ENCODE data around the gene KRTAP5-10. TPM values are rescaled to one million over a fixed set of nuclear protein-coding genes. Genes with fewer than 3 reads are reported as not detected.
A peak's percentile ranks its signal among the peaks of the same experiment; 100 is the strongest.

Gene KRTAP5-10
- polyA plus RNA-seq, 2 of the 4 experiments (the other 2 are of a cell fraction) = not detected

- TF ChIP-seq MAZ (IDR thresholded peaks at IDR 0.05; ENCODE audit: borderline replicate concordance, low read depth, low read length) = no peak
- no peak for TF ChIP-seq RARB (CRISPR knock-in tag; IDR thresholded peaks at IDR 0.05)
- TF ChIP-seq, protein P1, sequence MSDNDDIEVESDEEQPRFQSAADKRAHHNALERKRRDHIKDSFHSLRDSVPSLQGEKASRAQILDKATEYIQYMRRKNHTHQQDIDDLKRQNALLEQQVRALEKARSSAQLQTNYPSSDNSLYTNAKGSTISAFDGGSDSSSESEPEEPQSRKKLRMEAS (IDR thresholded peaks at IDR 0.05) = no peak
- TF ChIP-seq CEBPB (IDR thresholded peaks at IDR 0.05) = no peak
- no peak for TF ChIP-seq NFE2L2 (conservative IDR thresholded peaks at IDR 0.05; ENCODE audit: low read length)
- TF ChIP-seq MAFK (IDR thresholded peaks at IDR 0.05; ENCODE audit: partially characterized antibody) = no peak
These were observed 8.1 kb upstream of the KRTAP5-10 start (continued) for GRCh38 chr11:71557257-71557656.

DNA sequence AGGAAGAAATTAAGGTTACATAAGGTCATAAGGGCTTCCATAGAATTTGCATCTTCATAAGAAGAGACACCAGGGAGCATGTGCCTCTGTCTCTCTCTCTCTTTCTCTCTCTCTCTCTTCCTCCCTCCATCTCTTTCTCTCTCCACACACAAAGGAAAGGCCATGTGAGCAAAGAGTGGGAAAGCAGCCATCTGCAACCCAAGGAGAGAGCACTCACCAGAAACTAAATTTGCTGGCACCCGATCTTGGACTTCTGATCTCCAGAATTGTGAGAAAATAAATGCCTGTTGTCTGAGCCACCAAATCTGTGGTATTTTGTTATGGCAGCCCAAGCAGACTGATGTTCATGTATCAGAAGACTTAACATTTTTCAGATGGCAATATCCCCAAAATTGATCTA, 6.4 kb upstream of the KRTAP5-10 start:
- ATAC-seq (no peak), DNase-seq (ENCODE audit: low read depth in 1 of 2, low spot score in 1 of 2) (no peak), FAIRE-seq (no peak)
- H3K4me2 ChIP-seq = no peak overlapping the region
- TF ChIP-seq KDM1A (IDR thresholded peaks at IDR 0.05; ENCODE audit: low read depth) = no peak
- no peak for TF ChIP-seq SREBF2 (IDR thresholded peaks at IDR 0.05)
- TF ChIP-seq CHD2 (IDR thresholded peaks at IDR 0.05; ENCODE audit: low read length, partially characterized antibody) = no peak
- no peak for TF ChIP-seq MAZ (IDR thresholded peaks at IDR 0.05; ENCODE audit: borderline replicate concordance, low read depth, low read length)
- no peak overlapping the region for H3K4me3 ChIP-seq
- H3K4me1 ChIP-seq = no peaks in the 10 kb centered on the region
- 52% methylated on average over 1 of the region's 1 CpG for WGBS (ENCODE audit: missing lambda C conversion rate)
- peaks cover 17% of the 10 kb centered on the region for H3K9me3 ChIP-seq
- CTCF ChIA-PET = interaction anchor here (0.8 to 1.8 kb wide), 3 partner anchors 9 to 21 kb away, joined by 3 read pairs; no protein-coding TSS in a partner anchor
- POLR2A ChIA-PET = no interaction called here
- H3K27ac ChIP-seq = no peak overlapping the region

GRCh38 chr11:71562120-71562519, 3.2 kb upstream of the KRTAP5-10 start:
- H3K27ac ChIP-seq = no peak overlapping the region
- CTCF ChIA-PET = interaction anchor here (0.9 to 1.0 kb wide), 2 partner anchors 21 to 476 kb away, joined by 3 read pairs; no protein-coding TSS in a partner anchor
- POLR2A ChIA-PET = no interaction called here

GRCh38 chr11:71563406-71563805, 2.0 kb upstream of the KRTAP5-10 start:
- ATAC-seq (peak; percentile 88 to 90), DNase-seq (ENCODE audit: low read depth in 1 of 2, low spot score in 1 of 2) (peak; percentile 67 to 68), FAIRE-seq (peak; percentile 63)
- CTCF ChIA-PET = interaction anchor here (0.6 to 1.8 kb wide), 7 partner anchors 10 to 110 kb away, joined by 3 to 5 read pairs (median 4); partner anchors contain the start of gene NADSYN1
- Histone ChIP-seq H3K4me2 (no peak overlapping the region), H3K4me3 (no peak overlapping the region), H3K9me3 (peaks cover 17% of the 10 kb centered on the region), H3K27ac (no peak overlapping the region), H3K4me1 (no peaks in the 10 kb centered on the region)
- WGBS (ENCODE audit: missing lambda C conversion rate) = 5% methylated on average over 8 of the region's 8 CpGs
- TF ChIP-seq FOSB (CRISPR knock-in tag; IDR thresholded peaks at IDR 0.05) (no peak), RARB (CRISPR knock-in tag; IDR thresholded peaks at IDR 0.05) (no peak), RAD21 (conservative IDR thresholded peaks at IDR 0.05 in 1 of 2, IDR thresholded peaks at IDR 0.05 in 1 of 2) (peak; percentile 33 to 51; a peak in 3 of 5 replicates), EP300 (IDR thresholded peaks at IDR 0.05) (no peak), CBX2 (IDR thresholded peaks at IDR 0.05; ENCODE audit: borderline replicate concordance, low read depth) (no peak), MAFK (IDR thresholded peaks at IDR 0.05; ENCODE audit: partially characterized antibody) (no peak), POLR2A (IDR thresholded peaks at IDR 0.05; ENCODE audit: low read length) (no peak), HEYL (CRISPR knock-in tag; IDR thresholded peaks at IDR 0.05) (no peak), TP53 (CRISPR knock-in tag; IDR thresholded peaks at IDR 0.05) (no peak), MAZ (IDR thresholded peaks at IDR 0.05; ENCODE audit: borderline replicate concordance, low read depth, low read length) (no peak), HOXB13 (CRISPR knock-in tag; IDR thresholded peaks at IDR 0.05; ENCODE audit: low read depth) (no peak), KDM5A (IDR thresholded peaks at IDR 0.05) (no peak)
- TF ChIP-seq, protein P2, sequence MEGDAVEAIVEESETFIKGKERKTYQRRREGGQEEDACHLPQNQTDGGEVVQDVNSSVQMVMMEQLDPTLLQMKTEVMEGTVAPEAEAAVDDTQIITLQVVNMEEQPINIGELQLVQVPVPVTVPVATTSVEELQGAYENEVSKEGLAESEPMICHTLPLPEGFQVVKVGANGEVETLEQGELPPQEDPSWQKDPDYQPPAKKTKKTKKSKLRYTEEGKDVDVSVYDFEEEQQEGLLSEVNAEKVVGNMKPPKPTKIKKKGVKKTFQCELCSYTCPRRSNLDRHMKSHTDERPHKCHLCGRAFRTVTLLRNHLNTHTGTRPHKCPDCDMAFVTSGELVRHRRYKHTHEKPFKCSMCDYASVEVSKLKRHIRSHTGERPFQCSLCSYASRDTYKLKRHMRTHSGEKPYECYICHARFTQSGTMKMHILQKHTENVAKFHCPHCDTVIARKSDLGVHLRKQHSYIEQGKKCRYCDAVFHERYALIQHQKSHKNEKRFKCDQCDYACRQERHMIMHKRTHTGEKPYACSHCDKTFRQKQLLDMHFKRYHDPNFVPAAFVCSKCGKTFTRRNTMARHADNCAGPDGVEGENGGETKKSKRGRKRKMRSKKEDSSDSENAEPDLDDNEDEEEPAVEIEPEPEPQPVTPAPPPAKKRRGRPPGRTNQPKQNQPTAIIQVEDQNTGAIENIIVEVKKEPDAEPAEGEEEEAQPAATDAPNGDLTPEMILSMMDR (IDR thresholded peaks at IDR 0.05) = peak; percentile 35
- POLR2A ChIA-PET = interaction anchor here (0.6 kb wide), 1 partner anchor 111 kb away, joined by 3 read pairs; no protein-coding TSS in a partner anchor

More at GRCh38 chr11:71562120-71562519, 3.2 kb upstream of the KRTAP5-10 start:
- FAIRE-seq = no peak
- TF ChIP-seq FOSB (CRISPR knock-in tag; IDR thresholded peaks at IDR 0.05) (no peak), GATA3 (IDR thresholded peaks at IDR 0.05; ENCODE audit: borderline replicate concordance) (no peak), RNF2 (IDR thresholded peaks at IDR 0.05; ENCODE audit: borderline replicate concordance, low read depth) (no peak), HEYL (CRISPR knock-in tag; IDR thresholded peaks at IDR 0.05) (no peak), SREBF2 (IDR thresholded peaks at IDR 0.05) (no peak), EP300 (IDR thresholded peaks at IDR 0.05) (no peak), ZNF302 (CRISPR knock-in tag; IDR thresholded peaks at IDR 0.05) (no peak), CBX2 (IDR thresholded peaks at IDR 0.05; ENCODE audit: borderline replicate concordance, low read depth) (no peak), FOSL2 (IDR thresholded peaks at IDR 0.05) (no peak), FOSL2 (CRISPR knock-in tag; IDR thresholded peaks at IDR 0.05) (no peak), RCOR1 (IDR thresholded peaks at IDR 0.05; ENCODE audit: low read depth, low read length) (no peak), ELK1 (IDR thresholded peaks at IDR 0.05; ENCODE audit: low read depth, low read length) (no peak), JUNB (IDR thresholded peaks at IDR 0.05) (no peak), HES2 (IDR thresholded peaks at IDR 0.05) (no peak), ZC3H11A (IDR thresholded peaks at IDR 0.05) (no peak)
- TF ChIP-seq, protein P1 (IDR thresholded peaks at IDR 0.05) = no peak
- DNase-seq (ENCODE audit: low read depth in 1 of 2, low spot score in 1 of 2) = no peak
- H3K4me1 ChIP-seq = no peaks in the 10 kb centered on the region
- no peak for ATAC-seq
- H3K4me2 ChIP-seq = no peak overlapping the region
- no peak overlapping the region for H3K4me3 ChIP-seq
- peaks cover 17% of the 10 kb centered on the region for H3K9me3 ChIP-seq
